Measurements from ENCODE around the gene CSF3R. TPM values are rescaled to one million over a fixed set of nuclear protein-coding genes. Genes with fewer than 3 reads are reported as not detected.

CSF3R gene
- total RNA-seq, 1 donor from 2014 or later: 13.3 TPM

- no peak for DNase-seq
Observed at GRCh38 chr1:36455386-36455785, 27.3 kb downstream of the CSF3R start.

GRCh38 chr1:36453600-36454388 is 28.9 kb downstream of the CSF3R start:
- DNase-seq: no peak

DNA sequence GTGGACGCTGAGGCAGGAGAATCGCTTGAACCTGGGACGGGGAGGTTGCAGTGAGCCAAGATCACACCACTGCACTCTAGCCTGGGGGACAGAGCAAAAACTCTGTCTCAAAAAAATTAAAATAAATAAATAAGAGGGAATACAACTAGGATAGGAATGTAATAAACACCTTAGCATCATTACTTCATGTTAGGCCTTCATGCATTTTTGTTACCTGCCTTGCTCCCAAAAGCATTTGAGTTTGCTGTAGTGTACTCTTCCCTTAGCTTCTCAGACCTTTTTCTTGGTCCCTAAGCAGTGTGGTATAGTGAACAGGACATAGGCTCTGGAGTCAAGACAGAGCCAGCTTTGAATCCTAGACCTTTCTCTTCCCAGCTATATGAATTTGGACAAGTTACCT is 29.7 kb downstream of the CSF3R start:
- DNase-seq: no peak

GRCh38 chr1:36450919-36451305 is 31.8 kb downstream of the CSF3R start:
- DNase-seq: no peak

DNA sequence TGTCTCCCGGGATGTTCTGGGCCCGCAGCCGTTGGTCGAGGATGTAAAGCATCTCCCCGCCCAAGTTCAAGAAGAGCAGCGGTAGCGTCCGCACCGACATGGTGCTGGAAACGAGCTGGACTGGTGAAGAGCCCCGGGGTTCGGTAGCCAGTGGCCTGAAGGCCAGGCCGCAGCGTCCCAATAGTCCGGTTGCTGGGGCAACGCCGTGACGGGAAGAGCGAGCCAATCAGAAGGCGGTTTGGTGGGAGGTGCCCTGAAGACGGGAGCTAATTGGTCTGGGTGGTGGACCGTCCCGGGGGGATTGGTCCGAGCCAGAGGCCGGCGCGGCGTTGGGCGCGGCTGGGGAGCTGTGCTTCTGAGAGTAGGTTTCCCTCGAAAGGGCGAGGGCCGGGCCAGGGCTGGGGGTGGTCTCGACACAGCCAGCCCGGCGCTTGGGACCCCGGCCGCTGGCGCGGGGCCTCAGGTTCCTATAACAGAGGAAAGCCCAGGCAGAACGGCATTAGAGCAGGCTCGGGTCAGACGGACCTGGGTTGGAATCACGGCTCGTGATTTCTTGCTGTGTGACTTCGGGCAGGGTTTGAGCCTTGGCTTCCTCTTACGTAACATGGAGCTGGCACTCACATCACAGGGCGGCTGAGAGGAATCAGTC is 32.3 kb downstream of the CSF3R start, which contains the start of gene OSCP1:
Gene OSCP1, minus strand, starts transcription at position 182 of the 649 bp plus-strand sequence. Its CDS starts 82 bp downstream, at position 100.
- DNase-seq: peak; percentile 98

DNA sequence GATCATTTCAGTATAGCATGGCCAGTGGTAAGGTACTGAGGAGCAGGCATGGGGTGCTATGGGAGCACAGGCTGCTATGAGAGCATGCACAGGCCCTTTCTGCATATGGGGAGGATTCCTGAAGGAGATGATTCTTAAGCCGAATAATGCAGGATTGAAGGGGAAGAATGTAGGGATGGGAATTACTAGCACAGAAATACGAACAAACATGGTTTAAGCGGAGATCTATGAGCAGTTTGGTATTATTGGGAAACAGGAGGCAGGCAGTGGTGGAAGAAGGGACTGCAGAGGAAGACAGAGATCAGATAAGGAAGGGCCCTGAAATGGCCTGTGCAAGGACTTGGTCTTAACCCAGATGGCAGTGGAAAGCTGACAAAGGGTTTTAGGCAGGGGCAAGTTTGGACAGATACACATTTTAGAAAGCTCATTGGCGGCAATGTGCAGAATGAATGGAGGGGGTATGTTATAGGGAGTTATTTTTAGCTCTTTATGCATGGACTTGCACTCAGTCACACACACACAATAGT is 34.1 kb downstream of the CSF3R start:
- DNase-seq: no peak

GRCh38 chr1:36447450-36447849 is 35.3 kb downstream of the CSF3R start:
- DNase-seq: no peak

GRCh38 chr1:36446746-36447145 is 36.0 kb downstream of the CSF3R start:
- no peak for DNase-seq

- DNase-seq: peak; percentile 16
Observed at GRCh38 chr1:36446271-36446670, 36.4 kb downstream of the CSF3R start.

GRCh38 chr1:36443297-36443696 is 39.4 kb downstream of the CSF3R start:
- no peak for DNase-seq

DNA sequence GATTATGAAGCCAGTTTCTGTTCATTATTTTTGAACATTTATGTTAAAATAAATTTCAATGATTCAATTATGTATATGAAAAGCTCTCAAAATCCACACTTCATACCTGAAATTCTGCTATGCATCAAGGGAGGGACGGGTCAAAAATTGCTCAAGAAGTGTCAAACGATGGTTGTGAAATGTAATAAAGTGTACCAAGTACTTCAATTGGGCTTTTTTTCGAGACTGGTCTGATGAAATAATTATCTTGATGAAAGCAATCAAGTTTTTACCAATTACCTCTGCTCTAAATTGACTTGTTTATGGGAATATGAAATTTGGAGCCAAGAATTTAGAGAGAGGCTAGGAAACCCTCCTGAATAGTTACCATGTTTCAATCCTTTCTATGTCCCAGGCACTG is 40.4 kb downstream of the CSF3R start:
- no peak for DNase-seq

DNA sequence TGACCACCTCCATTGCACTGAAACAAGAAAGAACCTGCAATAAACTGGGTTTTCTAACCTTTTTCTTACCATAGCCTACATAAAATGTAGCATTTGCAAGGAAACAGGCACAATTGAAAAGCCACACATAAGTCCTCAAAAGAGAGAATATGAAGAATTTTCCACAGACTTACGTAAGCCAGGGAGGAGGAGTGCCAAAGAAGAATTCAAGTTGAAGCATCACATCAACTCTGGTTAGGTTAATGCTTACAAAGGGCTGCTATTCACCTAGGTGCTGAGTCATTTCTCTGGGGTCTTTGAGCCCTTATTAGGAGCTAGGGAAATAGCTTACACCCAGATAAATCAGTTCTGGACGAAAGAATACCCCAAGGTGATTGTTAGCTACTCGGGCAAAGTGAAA is 42.1 kb downstream of the CSF3R start:
- no peak for DNase-seq

- DNase-seq: no peak
Observed at GRCh38 chr1:36440044-36440443, 42.7 kb downstream of the CSF3R start.

- no peak for DNase-seq
Observed at GRCh38 chr1:36438715-36439114, 44.0 kb downstream of the CSF3R start.

DNA sequence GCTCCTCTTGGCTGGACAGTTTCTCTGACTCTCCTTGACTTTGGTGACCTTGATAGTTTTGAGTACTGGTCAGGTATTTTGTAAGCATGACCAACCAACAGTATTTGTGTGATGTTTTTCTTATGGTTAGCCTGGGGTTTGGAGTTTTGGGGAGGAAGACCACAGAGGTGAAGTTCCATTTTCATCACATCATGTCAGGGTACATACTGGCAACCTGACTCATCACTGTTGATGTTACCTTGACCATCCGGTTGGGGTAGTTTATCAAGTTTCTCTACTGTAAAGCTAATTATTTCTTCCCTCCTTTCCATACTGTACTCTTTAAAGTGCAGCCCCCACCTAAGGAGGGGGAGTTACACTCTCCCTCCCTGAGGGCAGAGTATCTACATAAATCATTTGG is 45.9 kb downstream of the CSF3R start:
- no peak for DNase-seq

DNA sequence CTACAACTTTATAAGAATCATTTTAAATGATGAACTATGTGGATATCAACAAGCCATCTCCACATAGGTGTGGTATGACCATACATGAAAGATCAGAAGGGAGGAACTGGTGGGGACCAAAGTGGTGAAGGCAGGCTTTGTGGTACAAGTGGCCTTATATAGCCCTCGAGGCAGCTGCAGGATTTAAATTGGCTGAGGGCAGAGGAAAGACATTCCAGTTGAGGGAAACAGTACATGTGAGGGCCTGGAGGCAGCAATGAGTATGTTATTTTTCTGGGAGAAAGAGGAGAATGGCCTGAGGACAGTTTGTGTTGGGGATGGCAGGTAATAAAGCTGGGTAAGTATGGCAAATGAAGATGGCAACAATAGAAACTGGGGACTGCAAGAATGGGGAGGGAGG is 49.6 kb downstream of the CSF3R start:
- DNase-seq: no peak

DNA sequence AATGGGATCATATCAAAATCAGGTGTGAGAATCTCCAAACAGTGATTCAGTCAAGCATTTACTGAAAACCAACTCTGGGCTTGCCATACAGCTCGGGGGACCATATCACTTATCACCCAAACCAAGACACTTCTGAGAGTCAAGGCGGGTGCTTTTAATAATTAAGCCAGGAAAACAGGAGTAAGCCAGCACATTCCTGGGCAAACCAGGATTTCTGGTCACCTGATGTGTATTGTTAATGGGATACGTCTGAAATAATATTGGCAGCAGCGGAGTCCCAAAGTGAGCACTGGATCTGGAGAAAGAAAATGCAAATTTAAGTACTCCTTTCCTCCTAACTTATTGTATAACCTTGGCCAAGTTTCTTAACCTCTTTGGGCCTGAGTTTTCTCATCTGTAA is 50.1 kb downstream of the CSF3R start:
- no peak for DNase-seq

GRCh38 chr1:36425791-36426190 is 56.9 kb downstream of the CSF3R start:
- DNase-seq: no peak

- DNase-seq: no peak
Observed at GRCh38 chr1:36421649-36422048, 61.1 kb downstream of the CSF3R start.

DNA sequence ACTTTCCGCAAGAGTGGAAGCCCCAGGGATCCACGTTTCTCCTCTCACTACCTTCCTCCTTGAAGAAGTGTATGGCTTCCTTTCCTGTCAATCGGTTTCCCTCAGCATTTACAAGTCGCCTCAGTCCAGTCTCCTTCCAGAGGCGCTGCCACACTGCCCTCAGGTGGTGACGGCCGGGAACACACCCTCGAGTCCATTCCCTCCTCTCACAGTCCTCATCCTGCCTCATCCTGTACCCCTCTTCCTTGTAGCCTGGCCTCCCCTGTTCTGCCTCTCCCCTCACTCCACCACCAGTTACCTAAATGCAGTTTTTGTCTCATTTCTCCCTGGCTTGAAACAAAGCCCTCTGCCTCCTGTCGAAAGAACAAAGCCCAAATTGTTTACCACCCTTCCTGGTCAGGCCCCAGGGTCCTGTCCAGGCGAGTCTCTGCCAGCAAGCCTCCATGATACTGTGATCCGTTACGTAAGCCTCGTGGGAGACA is 61.8 kb downstream of the CSF3R start:
- DNase-seq: peak; percentile 93

DNA sequence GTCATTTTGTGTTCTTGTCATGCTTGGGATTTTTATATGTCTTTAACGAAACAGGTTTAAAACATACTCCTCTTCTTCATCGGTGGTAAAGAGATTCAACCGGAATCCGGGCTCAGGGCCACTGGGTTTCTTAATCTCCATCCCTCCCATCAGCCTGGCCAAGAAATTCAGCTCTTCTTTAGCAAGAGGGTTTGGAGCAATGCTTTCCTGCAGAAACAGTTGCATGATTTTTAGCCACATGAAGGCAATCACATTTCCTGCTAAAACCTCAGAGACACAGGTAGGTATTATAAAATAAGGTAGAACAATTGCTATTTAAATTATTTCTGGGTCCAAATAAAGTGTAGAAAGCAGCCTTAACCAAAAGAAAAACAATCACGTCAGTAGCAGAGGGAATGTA is 62.3 kb downstream of the CSF3R start:
- no peak for DNase-seq

DNA sequence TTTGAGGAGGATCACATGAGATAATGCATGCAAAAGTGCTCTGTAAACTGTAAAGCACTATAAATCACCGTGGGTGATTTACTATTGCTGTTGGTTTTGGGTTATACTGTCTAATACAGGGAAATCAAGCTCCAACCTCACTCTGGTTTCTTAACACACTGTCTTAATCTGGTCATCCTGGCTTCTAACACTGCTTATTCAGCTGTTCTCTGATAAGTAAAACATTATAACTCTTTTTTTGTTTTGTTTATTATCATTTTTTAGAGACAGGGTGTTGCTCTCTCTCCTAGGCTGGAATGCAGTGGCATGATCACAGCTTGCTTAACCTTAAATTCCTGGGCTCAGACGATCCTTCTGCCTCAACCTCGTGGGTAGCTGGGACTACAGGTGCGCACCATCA is 63.1 kb downstream of the CSF3R start:
- no peak for DNase-seq

DNA sequence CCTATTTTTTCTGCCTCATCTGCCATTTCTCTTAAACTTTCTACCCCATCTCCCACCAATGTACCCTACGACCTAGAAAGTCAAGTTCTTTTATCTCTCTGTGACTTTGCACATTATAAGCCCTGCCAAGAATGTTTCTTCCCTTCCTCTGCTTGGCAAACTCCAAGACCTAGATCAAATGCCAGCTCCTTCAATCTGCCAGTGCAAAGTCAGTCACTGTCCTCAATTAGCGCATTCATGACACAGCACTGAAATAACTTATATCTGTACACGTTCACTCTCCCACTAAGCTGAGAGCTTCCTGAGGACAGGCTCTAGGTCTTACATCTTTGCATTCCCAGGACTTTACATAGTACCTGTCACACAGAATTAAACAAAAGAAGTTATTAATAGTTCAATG is 63.6 kb downstream of the CSF3R start:
- DNase-seq: no peak

GRCh38 chr1:36417931-36418330 is 64.8 kb downstream of the CSF3R start:
- DNase-seq: no peak
